HepG2 (cell line): ENCODE data around the gene DACT2. TPM values are rescaled to one million over a fixed set of nuclear protein-coding genes. Genes with fewer than 3 reads are reported as not detected.

Source experiments
- ARHGAP35 ChIP-seq: sonication (generic); formaldehyde crosslinking; IDR thresholded peaks from 2 replicates; pipeline ENCODE4 v1.9.0; 2022; ENCODE audit warnings: mild to moderate bottlenecking, inconsistent platforms, moderate library complexity, missing genetic modification reagents, borderline replicate concordance
- ATF2 ChIP-seq: sonication (generic); formaldehyde crosslinking; IDR thresholded peaks from 2 replicates; pipeline ENCODE4 v1.4.0; 2020; ENCODE audit warnings: missing genetic modification reagents
- CSRNP1 ChIP-seq: sonication (generic); formaldehyde crosslinking; IDR thresholded peaks from 2 replicates; pipeline ENCODE4 v1.8.1; 2023; ENCODE audit warnings: mild to moderate bottlenecking, missing genetic modification reagents
- NCOA1 ChIP-seq: sonication (generic); formaldehyde crosslinking; IDR thresholded peaks from 2 replicates; pipeline ENCODE4 v1.9.0; 2021; ENCODE audit warnings: missing genetic modification reagents
- NFAT5 ChIP-seq: sonication (generic); formaldehyde crosslinking; IDR thresholded peaks from 2 replicates; pipeline ENCODE4 v1.4.0; 2020; ENCODE audit warnings: missing genetic modification reagents
- PREB ChIP-seq: sonication (generic); formaldehyde crosslinking; IDR thresholded peaks from 2 replicates; pipeline ENCODE4 v1.4.0; 2020; ENCODE audit warnings: missing genetic modification reagents
- TBX3 ChIP-seq: fragments of 450-650 bp; IDR thresholded peaks from 2 replicates; pipeline ENCODE4 v1.6.1; 2017; ENCODE audit warnings: antibody characterized with exemption, mild to moderate bottlenecking, inconsistent platforms, borderline replicate concordance
- ZNF292 ChIP-seq: sonication (generic); formaldehyde crosslinking; IDR thresholded peaks from 2 replicates; pipeline ENCODE4 v1.8.1; 2022; ENCODE audit warnings: mild to moderate bottlenecking, low read depth, missing genetic modification reagents, borderline replicate concordance
- ZNF343 ChIP-seq: sonication (generic); formaldehyde crosslinking; IDR thresholded peaks from 2 replicates; pipeline ENCODE4 v1.4.0; 2020; ENCODE audit warnings: mild to moderate bottlenecking, missing genetic modification reagents
- ZNF512B ChIP-seq: sonication (generic); formaldehyde crosslinking; IDR thresholded peaks from 2 replicates; pipeline ENCODE4 v1.5.1; 2020; ENCODE audit warnings: missing genetic modification reagents, mild to moderate bottlenecking, borderline replicate concordance
- ZNF597 ChIP-seq: sonication (generic); formaldehyde crosslinking; IDR thresholded peaks from 2 replicates; pipeline ENCODE4 v1.5.0; 2020; ENCODE audit warnings: missing genetic modification reagents
- ZNF709 ChIP-seq: sonication (generic); formaldehyde crosslinking; IDR thresholded peaks from 2 replicates; pipeline ENCODE4 v1.5.0; 2020; ENCODE audit warnings: mild to moderate bottlenecking, missing genetic modification reagents
- ZNF879 ChIP-seq: sonication (generic); formaldehyde crosslinking; IDR thresholded peaks from 2 replicates; pipeline ENCODE4 v1.8.1; 2023; ENCODE audit warnings: missing genetic modification reagents
- polyA plus RNA-seq, 8 experiments: library from polyadenylated mRNA; depleted of rRNA in 3 of 8; stranded (reverse) in 7 of 8; unstranded in 1 of 8; fragments of >200 nt; fragmentation: Illumina TruSeq in 4 of 8; extraction: Trizol in 4 of 8; gene quantifications; 2 replicates each; pipeline versions ENCODE4 v1.2.1 to v1.2.3, GENCODE V29; 2011 to 2016; ENCODE audit warnings: low read depth in 4 of 8, missing spikeins in 1 of 8, mixed read lengths in 1 of 8; ENCODE audit not compliant: insufficient read depth in 1 of 8
- total RNA-seq, 5 experiments: library from RNA; depleted of rRNA; stranded (reverse); fragments of >200 nt; fragmentation: Illumina TruSeq; extraction: Trizol; gene quantifications; 2 replicates each; pipeline ENCODE4 v1.2.3, GENCODE V29; 2016; ENCODE audit warnings: low read depth in 1 of 5

DACT2 gene
- total and polyA plus RNA-seq, 2 of the 13 experiments (the other 11 are each of a cell fraction or from before 2014, with no cell fraction given) = 0.15 TPM; not detected in 1

- TF ChIP-seq CSRNP1 (CRISPR knock-in tag) (no peak), ZNF292 (CRISPR knock-in tag) (peak; percentile 77; the same call in 1 of the 2 replicates), ZNF709 (CRISPR knock-in tag) (no peak), ZNF343 (peak; percentile 20; the same call in 1 of the 2 replicates), ZNF512B (CRISPR knock-in tag) (peak; percentile 31; the same call in 1 of the 2 replicates), ZNF879 (no peak), ZNF597 (no peak), TBX3 (peak; percentile 84; the same call in 1 of the 2 replicates), PREB (CRISPR knock-in tag) (no peak), ATF2 (0 out of 2 replicates have a peak, but pooled peaks have one; percentile 46), NFAT5 (CRISPR knock-in tag) (no peak), ARHGAP35 (CRISPR knock-in tag) (no peak), NCOA1 (peak; percentile 69; the same call in 1 of the 2 replicates)
Measured at GRCh38 chr6:168301648-168302398, 17.8 kb downstream of the DACT2 start (continued).
